ENCODE results near the gene PLD1. TPM values are rescaled to one million over a fixed set of nuclear protein-coding genes. Genes with fewer than 3 reads are reported as not detected.

The PLD1 gene
- total and polyA plus RNA-seq, 2 of the 8 experiments (the other 6 are each of a cell fraction or from before 2014, with no cell fraction given) = 1.2 to 2.6 TPM

DNA sequence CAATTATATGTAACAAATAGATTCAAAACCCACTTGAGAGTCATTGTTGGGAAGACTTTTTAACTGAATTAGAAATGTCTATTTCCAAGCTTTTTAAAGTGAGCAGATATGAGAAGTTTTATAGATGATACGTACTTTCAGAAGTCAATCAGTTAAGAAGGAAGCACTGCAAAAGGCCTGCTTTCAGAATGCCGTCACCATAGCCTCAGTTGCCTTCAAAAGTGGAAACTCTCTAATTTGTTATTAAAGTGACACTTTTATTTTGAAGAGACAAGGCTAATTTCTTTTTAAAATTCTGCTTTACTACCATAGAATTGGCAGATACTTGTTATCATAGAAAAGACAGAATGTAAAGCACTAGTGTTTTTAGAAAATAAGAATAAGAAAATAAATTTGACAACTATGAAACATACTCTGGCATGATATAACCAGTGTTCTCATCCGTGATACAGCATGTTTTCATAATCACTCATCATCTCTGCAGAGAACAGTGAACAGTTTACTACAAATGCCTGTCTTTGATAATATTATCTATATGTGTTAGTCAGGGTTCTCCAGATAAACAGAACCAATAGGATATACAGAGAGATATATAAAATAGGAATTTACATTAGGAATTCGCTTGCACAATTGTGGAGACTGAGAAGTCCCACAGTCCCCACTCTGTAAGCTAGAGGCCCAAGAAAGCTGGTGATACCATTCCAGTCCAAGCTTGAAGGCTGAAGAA, 7.0 kb upstream of the PLD1 start (continued):
- TF ChIP-seq, protein P1, sequence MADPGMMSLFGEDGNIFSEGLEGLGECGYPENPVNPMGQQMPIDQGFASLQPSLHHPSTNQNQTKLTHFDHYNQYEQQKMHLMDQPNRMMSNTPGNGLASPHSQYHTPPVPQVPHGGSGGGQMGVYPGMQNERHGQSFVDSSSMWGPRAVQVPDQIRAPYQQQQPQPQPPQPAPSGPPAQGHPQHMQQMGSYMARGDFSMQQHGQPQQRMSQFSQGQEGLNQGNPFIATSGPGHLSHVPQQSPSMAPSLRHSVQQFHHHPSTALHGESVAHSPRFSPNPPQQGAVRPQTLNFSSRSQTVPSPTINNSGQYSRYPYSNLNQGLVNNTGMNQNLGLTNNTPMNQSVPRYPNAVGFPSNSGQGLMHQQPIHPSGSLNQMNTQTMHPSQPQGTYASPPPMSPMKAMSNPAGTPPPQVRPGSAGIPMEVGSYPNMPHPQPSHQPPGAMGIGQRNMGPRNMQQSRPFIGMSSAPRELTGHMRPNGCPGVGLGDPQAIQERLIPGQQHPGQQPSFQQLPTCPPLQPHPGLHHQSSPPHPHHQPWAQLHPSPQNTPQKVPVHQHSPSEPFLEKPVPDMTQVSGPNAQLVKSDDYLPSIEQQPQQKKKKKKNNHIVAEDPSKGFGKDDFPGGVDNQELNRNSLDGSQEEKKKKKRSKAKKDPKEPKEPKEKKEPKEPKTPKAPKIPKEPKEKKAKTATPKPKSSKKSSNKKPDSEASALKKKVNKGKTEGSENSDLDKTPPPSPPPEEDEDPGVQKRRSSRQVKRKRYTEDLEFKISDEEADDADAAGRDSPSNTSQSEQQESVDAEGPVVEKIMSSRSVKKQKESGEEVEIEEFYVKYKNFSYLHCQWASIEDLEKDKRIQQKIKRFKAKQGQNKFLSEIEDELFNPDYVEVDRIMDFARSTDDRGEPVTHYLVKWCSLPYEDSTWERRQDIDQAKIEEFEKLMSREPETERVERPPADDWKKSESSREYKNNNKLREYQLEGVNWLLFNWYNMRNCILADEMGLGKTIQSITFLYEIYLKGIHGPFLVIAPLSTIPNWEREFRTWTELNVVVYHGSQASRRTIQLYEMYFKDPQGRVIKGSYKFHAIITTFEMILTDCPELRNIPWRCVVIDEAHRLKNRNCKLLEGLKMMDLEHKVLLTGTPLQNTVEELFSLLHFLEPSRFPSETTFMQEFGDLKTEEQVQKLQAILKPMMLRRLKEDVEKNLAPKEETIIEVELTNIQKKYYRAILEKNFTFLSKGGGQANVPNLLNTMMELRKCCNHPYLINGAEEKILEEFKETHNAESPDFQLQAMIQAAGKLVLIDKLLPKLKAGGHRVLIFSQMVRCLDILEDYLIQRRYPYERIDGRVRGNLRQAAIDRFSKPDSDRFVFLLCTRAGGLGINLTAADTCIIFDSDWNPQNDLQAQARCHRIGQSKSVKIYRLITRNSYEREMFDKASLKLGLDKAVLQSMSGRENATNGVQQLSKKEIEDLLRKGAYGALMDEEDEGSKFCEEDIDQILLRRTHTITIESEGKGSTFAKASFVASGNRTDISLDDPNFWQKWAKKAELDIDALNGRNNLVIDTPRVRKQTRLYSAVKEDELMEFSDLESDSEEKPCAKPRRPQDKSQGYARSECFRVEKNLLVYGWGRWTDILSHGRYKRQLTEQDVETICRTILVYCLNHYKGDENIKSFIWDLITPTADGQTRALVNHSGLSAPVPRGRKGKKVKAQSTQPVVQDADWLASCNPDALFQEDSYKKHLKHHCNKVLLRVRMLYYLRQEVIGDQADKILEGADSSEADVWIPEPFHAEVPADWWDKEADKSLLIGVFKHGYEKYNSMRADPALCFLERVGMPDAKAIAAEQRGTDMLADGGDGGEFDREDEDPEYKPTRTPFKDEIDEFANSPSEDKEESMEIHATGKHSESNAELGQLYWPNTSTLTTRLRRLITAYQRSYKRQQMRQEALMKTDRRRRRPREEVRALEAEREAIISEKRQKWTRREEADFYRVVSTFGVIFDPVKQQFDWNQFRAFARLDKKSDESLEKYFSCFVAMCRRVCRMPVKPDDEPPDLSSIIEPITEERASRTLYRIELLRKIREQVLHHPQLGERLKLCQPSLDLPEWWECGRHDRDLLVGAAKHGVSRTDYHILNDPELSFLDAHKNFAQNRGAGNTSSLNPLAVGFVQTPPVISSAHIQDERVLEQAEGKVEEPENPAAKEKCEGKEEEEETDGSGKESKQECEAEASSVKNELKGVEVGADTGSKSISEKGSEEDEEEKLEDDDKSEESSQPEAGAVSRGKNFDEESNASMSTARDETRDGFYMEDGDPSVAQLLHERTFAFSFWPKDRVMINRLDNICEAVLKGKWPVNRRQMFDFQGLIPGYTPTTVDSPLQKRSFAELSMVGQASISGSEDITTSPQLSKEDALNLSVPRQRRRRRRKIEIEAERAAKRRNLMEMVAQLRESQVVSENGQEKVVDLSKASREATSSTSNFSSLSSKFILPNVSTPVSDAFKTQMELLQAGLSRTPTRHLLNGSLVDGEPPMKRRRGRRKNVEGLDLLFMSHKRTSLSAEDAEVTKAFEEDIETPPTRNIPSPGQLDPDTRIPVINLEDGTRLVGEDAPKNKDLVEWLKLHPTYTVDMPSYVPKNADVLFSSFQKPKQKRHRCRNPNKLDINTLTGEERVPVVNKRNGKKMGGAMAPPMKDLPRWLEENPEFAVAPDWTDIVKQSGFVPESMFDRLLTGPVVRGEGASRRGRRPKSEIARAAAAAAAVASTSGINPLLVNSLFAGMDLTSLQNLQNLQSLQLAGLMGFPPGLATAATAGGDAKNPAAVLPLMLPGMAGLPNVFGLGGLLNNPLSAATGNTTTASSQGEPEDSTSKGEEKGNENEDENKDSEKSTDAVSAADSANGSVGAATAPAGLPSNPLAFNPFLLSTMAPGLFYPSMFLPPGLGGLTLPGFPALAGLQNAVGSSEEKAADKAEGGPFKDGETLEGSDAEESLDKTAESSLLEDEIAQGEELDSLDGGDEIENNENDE (IDR thresholded peaks at IDR 0.05; ENCODE audit: insufficient replicate concordance, low read length) = no peak
- no peak for TF ChIP-seq TEAD4 (IDR thresholded peaks at IDR 0.05; ENCODE audit: low read depth, low read length)
- no peak for TF ChIP-seq POLR2AphosphoS5 (IDR thresholded peaks at IDR 0.05; ENCODE audit: low read depth, low read length)
- TF ChIP-seq RNF2 (IDR thresholded peaks at IDR 0.05; ENCODE audit: borderline replicate concordance, low read depth, low read length, missing control alignments, poor library complexity, severe bottlenecking) = no peak
- no peak for TF ChIP-seq HDAC2 (IDR thresholded peaks at IDR 0.05; ENCODE audit: borderline replicate concordance in 1 of 2, low read depth in 2 of 2, low read length in 2 of 2)
- TF ChIP-seq RAD21 (IDR thresholded peaks at IDR 0.05 in 1 of 2, conservative IDR thresholded peaks at IDR 0.05 in 1 of 2; ENCODE audit: low read depth in 2 of 2, low read length in 2 of 2) = no peak
- no peak for TF ChIP-seq SP4 (IDR thresholded peaks at IDR 0.05; ENCODE audit: low read length)
- no peak for TF ChIP-seq SAP30 (IDR thresholded peaks at IDR 0.05; ENCODE audit: insufficient read depth, insufficient replicate concordance, low read length)
- TF ChIP-seq SIN3A (conservative IDR thresholded peaks at IDR 0.05 in 1 of 2, IDR thresholded peaks at IDR 0.05 in 1 of 2; ENCODE audit: low read depth in 1 of 2, low read length in 2 of 2) = no peak

Measured in H1 (cell line).